Keratinocyte (primary cell): Measurements from ENCODE around the gene SH3BP1. TPM values are rescaled to one million over a fixed set of nuclear protein-coding genes. Genes with fewer than 3 reads are reported as not detected.

ENCODE experiments used
- DNase-seq: peaks from one replicate; pipeline ENCODE4 v3.0.0-alpha.2; 2011; ENCODE audit warnings: low read depth, missing footprints, low spot score
- FAIRE-seq: peaks from 2 replicates; lab custom pipeline; 2011; peaks lifted over from hg19 to GRCh38; lab: Jason Lieb, UNC
- H2AFZ ChIP-seq: 2 replicates; pipeline ENCODE4 v1.6.0; 2012; ENCODE audit warnings: low read length, control low read depth, inconsistent platforms; ENCODE audit not compliant: control insufficient read depth
- H3K27ac ChIP-seq: 2 replicates; pipeline ENCODE4 v1.5.1; 2011; ENCODE audit warnings: low read length; ENCODE audit not compliant: control insufficient read depth, insufficient read depth
- H3K27me3 ChIP-seq: 3 replicates; pipeline ENCODE4 v1.6.0; 2011; ENCODE audit warnings: low read length; ENCODE audit not compliant: control insufficient read depth, insufficient read depth; ENCODE audit errors: extremely low read depth
- H3K36me3 ChIP-seq, 2 experiments: 2 replicates in 1 of 2; 3 replicates in 1 of 2; pipeline ENCODE4 v1.5.1; 2011; ENCODE audit warnings: low read length in 2 of 2, mild to moderate bottlenecking in 1 of 2; ENCODE audit not compliant: control insufficient read depth in 2 of 2, insufficient read depth in 2 of 2; ENCODE audit errors: extremely low read depth in 1 of 2
- H3K4me1 ChIP-seq: 3 replicates; pipeline ENCODE4 v1.5.1; 2011; ENCODE audit warnings: low read length; ENCODE audit not compliant: control insufficient read depth, insufficient read depth; ENCODE audit errors: extremely low read depth
- H3K4me2 ChIP-seq: 3 replicates; pipeline ENCODE4 v1.6.0; 2011; ENCODE audit warnings: low read depth, low read length; ENCODE audit not compliant: control insufficient read depth, insufficient read depth; ENCODE audit errors: extremely low read depth
- H3K4me3 ChIP-seq, 3 experiments: fragments of 200-600 bp in 1 of 3; sonication (generic) in 1 of 3; 2 replicates in 2 of 3; 3 replicates in 1 of 3; pipeline ENCODE4 v1.5.1; 2011 to 2016; ENCODE audit warnings: low read length in 3 of 3, mild to moderate bottlenecking in 3 of 3, control low read depth in 2 of 3, inconsistent platforms in 1 of 3, low read depth in 1 of 3, mixed read lengths in 1 of 3, mixed run types in 1 of 3, moderate library complexity in 1 of 3; ENCODE audit not compliant: control insufficient read depth in 2 of 3, insufficient read depth in 2 of 3; ENCODE audit errors: extremely low read depth in 1 of 3
- H3K79me2 ChIP-seq: 2 replicates; pipeline ENCODE4 v1.6.0; 2012; ENCODE audit warnings: low read length; ENCODE audit not compliant: control insufficient read depth, insufficient read depth
- H3K9ac ChIP-seq: 3 replicates; pipeline ENCODE4 v1.6.0; 2011; ENCODE audit warnings: low read length; ENCODE audit not compliant: control insufficient read depth, insufficient read depth; ENCODE audit errors: extremely low read depth
- H3K9me1 ChIP-seq: 3 replicates; pipeline ENCODE4 v1.6.0; 2011; ENCODE audit warnings: low read length; ENCODE audit not compliant: control insufficient read depth, insufficient read depth; ENCODE audit errors: extremely low read depth
- H3K9me3 ChIP-seq: 2 replicates; pipeline ENCODE4 v1.5.1; 2012; ENCODE audit warnings: low read depth, low read length; ENCODE audit not compliant: control insufficient read depth
- H4K20me1 ChIP-seq: 3 replicates; pipeline ENCODE4 v1.6.0; 2011; ENCODE audit warnings: low read length; ENCODE audit not compliant: control insufficient read depth, insufficient read depth; ENCODE audit errors: extremely low read depth
- CTCF ChIP-seq, 3 experiments: IDR thresholded peaks in 1 of 3; conservative IDR thresholded peaks in 1 of 3; optimal IDR thresholded peaks in 1 of 3; 2 replicates in 2 of 3; 3 replicates in 1 of 3; pipeline versions ENCODE3 to v1.5.1; 2011; ENCODE audit warnings: low read length in 3 of 3, mild to moderate bottlenecking in 3 of 3, moderate library complexity in 2 of 3, control low read depth in 1 of 3, inconsistent platforms in 1 of 3; ENCODE audit not compliant: insufficient read depth in 2 of 3; ENCODE audit errors: extremely low read depth in 1 of 3
- EZH2 ChIP-seq: IDR thresholded peaks from one replicate; pipeline ENCODE4 v1.6.1; 2012; ENCODE audit warnings: inconsistent platforms, mild to moderate bottlenecking, low read length, moderate library complexity
- dilution Hi-C: fragments of 300-500 bp; cut with MboI; formaldehyde crosslinking; loops from one replicate; pipeline ENCODE4 v1.7.0; 2020; ENCODE audit warnings: low sequenced_read_pairs; ENCODE audit not compliant: extremely low pct_ligation_motif_present
- polyA plus RNA-seq, 5 experiments: library from polyadenylated mRNA; depleted of rRNA in 3 of 5; stranded (reverse) in 3 of 5; stranded (forward) in 1 of 5; unstranded in 1 of 5; fragments of >200 nt; gene quantifications; 1 replicate in 1 of 5; 2 replicates in 3 of 5; 3 replicates in 1 of 5; pipeline versions ENCODE4 v1.2.1 to v1.2.3, GENCODE V29; 2011 to 2012; ENCODE audit warnings: missing spikeins in 2 of 5, low read depth in 1 of 5, low replicate concordance in 1 of 5

Gene SH3BP1
- polyA plus RNA-seq, 1 donor (not counting 4 experiments of a cell fraction or from before 2014, with no cell fraction given): 27.2 TPM

GRCh38 chr22:37636949-37637273, 2.6 kb upstream of the SH3BP1 start:
- H3K4me1 ChIP-seq: peaks cover 31% of the 10 kb centered on the region
- H3K4me3 ChIP-seq: no peak overlapping the region
- TF ChIP-seq CTCF (optimal IDR thresholded peaks at IDR 0.05 in 1 of 3, IDR thresholded peaks at IDR 0.05 in 1 of 3, conservative IDR thresholded peaks at IDR 0.05 in 1 of 3; ENCODE audit: extremely low read depth in 1 of 3, insufficient read depth in 2 of 3, low read length in 3 of 3) (no peak), EZH2 (no peak)
- H3K27me3 ChIP-seq: no peaks in the 10 kb centered on the region
- H2AFZ ChIP-seq: no peak overlapping the region
- no peak overlapping the region for H3K27ac ChIP-seq
- no peaks in the 10 kb centered on the region for H3K9me3 ChIP-seq
- no peak for DNase-seq
- no peak for FAIRE-seq
- dilution Hi-C loops: no loop called here
- H3K36me3 ChIP-seq: peaks cover 5 to 9% of the 10 kb centered on the region in 2 experiments
- H3K4me2 ChIP-seq: no peak overlapping the region
- H3K79me2 ChIP-seq: peaks cover 13% of the 10 kb centered on the region
- peaks cover 4% of the 10 kb centered on the region for H4K20me1 ChIP-seq
- no peaks in the 10 kb centered on the region for H3K9me1 ChIP-seq
- no peak overlapping the region for H3K9ac ChIP-seq

GRCh38 chr22:37638391-37639069, 939 bp upstream of the SH3BP1 start:
- H3K27ac ChIP-seq: peak overlapping the region; percentile 4
- H3K4me3 ChIP-seq: peak overlapping the region in 2 of 3 experiments; percentile 82 to 87
- H3K79me2 ChIP-seq: peaks cover 17% of the 10 kb centered on the region
- TF ChIP-seq EZH2 (no peak), CTCF (optimal IDR thresholded peaks at IDR 0.05 in 1 of 3, IDR thresholded peaks at IDR 0.05 in 1 of 3, conservative IDR thresholded peaks at IDR 0.05 in 1 of 3; ENCODE audit: extremely low read depth in 1 of 3, insufficient read depth in 2 of 3, low read length in 3 of 3) (peak in 2 of 3 experiments; percentile 5 to 21)
- peaks cover 15 to 22% of the 10 kb centered on the region in 2 experiments for H3K36me3 ChIP-seq
- no peaks in the 10 kb centered on the region for H3K9me1 ChIP-seq
- peak overlapping the region; percentile 63 for H3K9ac ChIP-seq
- peaks cover 37% of the 10 kb centered on the region for H3K4me1 ChIP-seq
- H3K9me3 ChIP-seq: no peaks in the 10 kb centered on the region
- peak overlapping the region; percentile 81 for H3K4me2 ChIP-seq
- dilution Hi-C loops: no loop called here
- FAIRE-seq (peak; percentile 59), DNase-seq (no peak)
- peaks cover 4% of the 10 kb centered on the region for H4K20me1 ChIP-seq
- no peaks in the 10 kb centered on the region for H3K27me3 ChIP-seq
- no peak overlapping the region for H2AFZ ChIP-seq
